GM20000 (cell line): Measurements from ENCODE around the gene FER1L5.

ENCODE experiments used
- DNase-seq: peaks from one replicate; pipeline ENCODE4 v3.0.0; 2012; ENCODE audit warnings: low spot score
- CTCF ChIP-seq: IDR thresholded peaks from 2 replicates; pipeline ENCODE4 v1.5.1; 2012; ENCODE audit warnings: mild to moderate bottlenecking, control low read depth; ENCODE audit errors: extremely low read depth, missing control alignments

Gene FER1L5

GRCh38 chr2:96642564-96643360 is at the start of gene FER1L5:
Gene FER1L5 (plus strand): TSS chr2:96642764. CDS start chr2:96642837, 73 bp downstream.
- no peak for TF ChIP-seq CTCF
- no peak for DNase-seq

- DNase-seq, result no peak
- TF ChIP-seq CTCF, result no peak
Measured at GRCh38 chr2:96594282-96594681, 48.3 kb upstream of the FER1L5 start.

GRCh38 chr2:96594691-96595152 is 47.8 kb upstream of the FER1L5 start:
- no peak for DNase-seq
- TF ChIP-seq CTCF, result no peak

- DNase-seq, result no peak
- TF ChIP-seq CTCF, result no peak
Measured at GRCh38 chr2:96596596-96596995, 46.0 kb upstream of the FER1L5 start.

GRCh38 chr2:96599941-96600340 is 42.6 kb upstream of the FER1L5 start:
- no peak for DNase-seq
- no peak for TF ChIP-seq CTCF

- no peak for DNase-seq
- no peak for TF ChIP-seq CTCF
Measured at GRCh38 chr2:96601382-96602292, 40.9 kb upstream of the FER1L5 start.

- no peak for TF ChIP-seq CTCF
- DNase-seq, result no peak
Measured at GRCh38 chr2:96602330-96602823, 40.2 kb upstream of the FER1L5 start.
